CD1c-positive myeloid dendritic cell (primary cell): ENCODE data around the gene ABCB9.
A peak's percentile ranks its signal among the peaks of the same experiment; 100 is the strongest.

ENCODE experiments used
- DNase-seq: peaks from one replicate; pipeline ENCODE4 v3.0.0-alpha.2; 2016; ENCODE audit errors: extremely low spot score

ABCB9 gene

DNA sequence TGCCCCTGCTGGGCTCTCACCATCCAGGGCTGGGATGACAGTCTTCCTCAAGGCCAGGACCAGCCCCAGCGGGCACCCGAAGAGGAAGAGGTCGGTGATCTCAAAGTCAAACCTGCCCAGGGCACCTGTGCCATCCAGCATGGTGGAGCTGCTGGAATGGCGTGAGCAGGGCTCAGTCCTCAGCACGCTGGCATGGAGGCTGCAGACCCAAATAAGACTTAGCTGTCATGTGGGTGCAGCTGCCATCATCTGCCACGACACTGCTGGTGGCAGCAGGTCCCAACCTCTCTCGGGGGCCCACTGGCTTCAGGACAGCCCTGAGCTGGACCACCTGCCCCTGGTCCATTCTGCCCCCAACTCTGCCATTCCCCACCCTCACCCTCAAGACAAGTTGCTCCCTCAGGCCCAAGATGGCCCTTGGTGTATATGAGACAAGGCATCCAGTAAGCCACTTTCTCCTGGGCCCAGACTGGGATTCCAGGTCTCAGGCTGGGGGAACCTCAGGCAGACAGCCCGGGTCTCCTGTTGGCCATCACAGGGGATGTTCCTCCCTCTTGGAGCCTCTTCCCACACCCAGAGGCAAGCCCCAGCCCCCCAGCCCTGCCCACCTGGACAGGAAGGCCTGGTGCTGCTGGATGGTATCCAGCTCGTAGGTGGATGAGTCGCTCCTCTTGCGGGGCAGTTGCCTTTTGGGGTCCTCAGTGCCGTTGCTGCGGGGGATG, 28.7 kb upstream of the ABCB9 start:
- DNase-seq: no peak

GRCh38 chr12:122994140-122994675, 27.9 kb upstream of the ABCB9 start:
- DNase-seq: no peak

GRCh38 chr12:122992386-122992785, 26.1 kb upstream of the ABCB9 start:
- no peak for DNase-seq

GRCh38 chr12:122991623-122992275, 25.5 kb upstream of the ABCB9 start:
- DNase-seq: no peak

DNA sequence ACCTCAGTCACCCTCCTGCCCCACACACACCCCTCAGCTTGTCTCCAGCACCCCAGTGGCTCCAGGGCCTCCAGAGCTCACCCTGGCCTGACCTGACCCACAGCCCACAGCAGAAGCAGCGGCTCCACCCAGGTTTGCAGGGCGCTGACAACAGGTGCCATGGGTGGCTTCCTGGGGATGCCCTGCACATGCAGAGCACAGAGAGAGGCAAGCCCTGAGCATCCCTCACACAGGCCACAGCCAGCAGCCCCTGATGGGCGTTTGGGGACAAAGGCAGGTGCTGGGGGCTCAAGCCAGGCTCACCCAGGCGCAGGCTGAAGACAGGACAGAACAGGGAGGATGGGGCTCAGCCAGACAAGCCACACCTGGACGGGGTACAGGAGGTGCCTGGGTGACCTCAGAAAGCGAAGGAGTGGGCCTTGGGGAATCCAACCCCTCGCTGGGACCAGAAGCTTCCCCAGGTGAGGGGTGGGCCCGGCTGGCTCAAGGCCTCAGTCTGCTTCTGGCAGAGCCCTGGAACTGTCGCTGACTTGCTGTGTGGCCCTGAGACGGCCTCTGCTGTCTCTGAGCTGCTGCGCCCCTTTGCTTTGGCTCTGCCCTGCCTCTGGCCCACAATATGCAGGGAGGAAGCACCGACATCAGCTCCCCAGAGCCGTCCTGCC, 24.8 kb upstream of the ABCB9 start:
- DNase-seq: no peak

DNA sequence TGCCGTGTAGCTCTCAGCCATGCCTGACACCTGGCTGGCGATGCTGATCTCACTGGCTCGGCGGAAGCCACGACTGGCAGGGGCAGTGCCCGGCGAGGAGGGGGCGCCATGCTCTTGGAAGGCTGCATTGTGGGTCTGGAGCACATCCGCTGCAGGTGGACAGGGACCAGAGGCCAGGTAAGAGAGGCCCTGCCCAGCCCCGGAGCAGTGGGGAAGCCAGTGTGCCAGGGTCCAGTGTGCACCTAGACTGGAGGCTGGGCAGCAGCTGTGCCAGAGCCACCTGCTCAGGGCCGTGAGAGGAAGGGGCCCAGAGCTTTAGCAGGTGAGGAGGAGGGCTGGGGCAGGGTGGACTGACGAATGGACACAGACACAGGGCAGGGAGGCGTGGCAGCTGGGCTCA, 24.3 kb upstream of the ABCB9 start:
- DNase-seq: no peak

- DNase-seq: no peak
Measured at GRCh38 chr12:122989874-122990419, 23.7 kb upstream of the ABCB9 start.

DNA sequence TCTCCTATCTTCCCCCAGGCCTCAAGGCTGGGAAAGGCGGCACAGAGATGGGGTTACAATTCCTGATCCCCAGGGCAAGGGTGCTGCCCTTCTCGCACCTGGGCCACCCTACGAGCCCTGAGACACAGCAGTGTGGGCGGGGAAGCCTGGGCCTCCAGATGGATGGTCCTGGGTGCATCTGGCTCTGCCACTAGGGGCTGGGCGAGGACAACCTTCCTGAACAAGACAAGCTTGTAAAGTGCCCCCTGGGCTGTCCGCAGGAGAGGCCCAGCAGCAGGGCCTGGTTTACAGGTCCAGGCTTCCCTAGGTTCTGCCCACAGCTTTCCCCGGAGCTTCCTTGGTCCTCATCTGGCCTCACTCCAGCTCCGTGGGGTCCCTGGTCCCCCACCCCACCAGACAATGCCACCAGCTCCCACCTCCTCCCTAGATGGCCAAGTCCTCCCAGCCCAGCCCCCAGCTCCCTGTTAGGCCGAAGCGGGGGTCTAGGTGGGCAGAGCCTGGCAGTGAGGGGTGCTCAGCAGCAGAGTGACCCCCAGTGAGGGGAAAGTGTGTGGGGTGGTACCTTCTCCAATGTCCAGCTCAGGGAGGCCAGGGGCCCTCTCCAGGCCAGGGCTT, 23.1 kb upstream of the ABCB9 start:
- no peak for DNase-seq

- DNase-seq: no peak
Measured at GRCh38 chr12:122988612-122989212, 22.4 kb upstream of the ABCB9 start.

DNA sequence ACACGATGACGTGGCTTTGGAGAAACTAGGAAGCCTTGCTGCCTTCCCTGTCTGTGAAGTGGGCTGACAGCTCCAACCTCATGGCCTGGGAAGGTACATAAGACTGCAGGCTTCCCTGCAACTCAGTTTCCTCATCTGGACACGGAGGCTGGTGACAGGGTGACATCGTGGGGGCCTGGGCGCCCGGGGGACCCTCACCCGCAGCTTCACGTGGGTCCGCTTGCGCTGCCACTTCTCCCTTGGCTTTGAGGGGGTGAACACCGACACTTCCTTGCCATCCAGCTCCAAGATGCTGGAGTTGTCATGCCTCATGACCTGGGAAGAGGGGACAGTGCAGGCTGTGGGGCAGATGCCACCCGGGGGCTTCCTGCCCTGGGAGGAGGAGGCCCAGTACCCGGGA, 21.8 kb upstream of the ABCB9 start:
- no peak for DNase-seq

DNA sequence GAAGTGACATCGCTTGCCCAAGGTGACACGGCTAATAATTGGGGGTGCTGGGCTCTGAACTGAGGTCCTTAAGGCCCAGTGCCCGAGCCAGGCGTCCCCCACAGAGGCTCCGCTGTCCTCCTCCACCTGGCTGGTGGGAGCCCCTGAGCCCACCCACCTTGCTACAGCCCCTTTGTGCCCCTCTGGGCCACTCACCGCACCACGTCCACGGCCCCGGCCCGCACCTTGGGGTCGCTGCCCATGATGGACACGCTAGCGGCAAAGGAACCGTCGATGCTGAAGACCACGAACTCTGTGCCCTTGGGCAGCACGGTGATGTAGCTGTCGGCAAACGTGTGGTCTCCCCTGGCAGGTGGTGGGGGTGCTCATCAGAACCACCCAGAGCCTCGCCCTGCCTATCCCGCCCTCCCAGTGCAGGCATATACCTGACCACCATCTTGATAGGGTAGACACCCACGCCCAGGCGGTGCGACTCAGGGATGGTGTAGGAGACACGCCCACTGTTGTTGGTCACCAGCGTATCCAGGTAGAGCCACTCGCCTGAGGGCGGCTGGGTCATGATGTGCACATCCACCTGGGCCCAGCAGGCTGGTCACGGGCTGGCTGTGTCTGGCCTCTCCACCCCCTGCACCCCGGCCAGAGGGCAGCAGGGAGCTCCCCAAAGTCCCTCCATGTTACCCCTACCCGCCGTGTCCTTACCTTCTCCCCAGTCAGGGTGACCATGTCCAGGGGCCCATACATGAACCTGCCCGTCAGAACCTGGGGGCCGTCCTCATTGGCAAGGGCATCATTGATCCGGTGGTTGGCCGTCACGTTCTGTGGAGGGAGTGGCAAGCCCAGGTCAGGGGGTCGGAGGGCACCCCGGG, 21.1 kb upstream of the ABCB9 start:
- no peak for DNase-seq

DNA sequence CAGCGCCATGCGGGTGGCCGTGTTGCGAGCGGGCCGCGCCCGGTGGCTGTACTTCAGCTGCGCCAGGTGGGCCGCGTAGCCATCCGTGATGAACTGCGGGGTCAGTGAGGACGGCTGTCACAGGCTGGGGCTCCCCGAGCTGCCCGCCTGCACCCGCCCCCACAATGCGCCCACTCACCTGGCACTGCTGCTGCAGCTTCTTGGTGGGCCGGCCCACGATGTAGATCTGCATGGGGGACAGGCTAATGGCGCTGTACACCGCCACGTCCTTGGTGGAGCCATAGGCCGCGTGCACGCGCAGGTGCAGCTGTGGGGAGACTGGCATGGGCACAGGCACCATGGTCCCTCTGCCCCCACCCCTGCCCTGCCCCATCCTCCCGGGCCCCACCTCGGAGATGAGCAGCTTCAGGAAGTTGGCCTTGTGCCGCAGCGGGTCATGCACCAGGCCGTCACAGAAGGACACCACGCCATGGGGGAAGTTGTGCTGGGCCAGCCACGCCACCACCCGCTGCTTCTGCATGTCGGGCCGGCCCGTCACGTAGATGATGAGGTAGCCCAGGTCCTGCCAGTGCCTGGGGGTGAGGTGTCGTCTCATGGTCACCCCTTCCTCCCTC, 20.1 kb upstream of the ABCB9 start:
- no peak for DNase-seq

DNA sequence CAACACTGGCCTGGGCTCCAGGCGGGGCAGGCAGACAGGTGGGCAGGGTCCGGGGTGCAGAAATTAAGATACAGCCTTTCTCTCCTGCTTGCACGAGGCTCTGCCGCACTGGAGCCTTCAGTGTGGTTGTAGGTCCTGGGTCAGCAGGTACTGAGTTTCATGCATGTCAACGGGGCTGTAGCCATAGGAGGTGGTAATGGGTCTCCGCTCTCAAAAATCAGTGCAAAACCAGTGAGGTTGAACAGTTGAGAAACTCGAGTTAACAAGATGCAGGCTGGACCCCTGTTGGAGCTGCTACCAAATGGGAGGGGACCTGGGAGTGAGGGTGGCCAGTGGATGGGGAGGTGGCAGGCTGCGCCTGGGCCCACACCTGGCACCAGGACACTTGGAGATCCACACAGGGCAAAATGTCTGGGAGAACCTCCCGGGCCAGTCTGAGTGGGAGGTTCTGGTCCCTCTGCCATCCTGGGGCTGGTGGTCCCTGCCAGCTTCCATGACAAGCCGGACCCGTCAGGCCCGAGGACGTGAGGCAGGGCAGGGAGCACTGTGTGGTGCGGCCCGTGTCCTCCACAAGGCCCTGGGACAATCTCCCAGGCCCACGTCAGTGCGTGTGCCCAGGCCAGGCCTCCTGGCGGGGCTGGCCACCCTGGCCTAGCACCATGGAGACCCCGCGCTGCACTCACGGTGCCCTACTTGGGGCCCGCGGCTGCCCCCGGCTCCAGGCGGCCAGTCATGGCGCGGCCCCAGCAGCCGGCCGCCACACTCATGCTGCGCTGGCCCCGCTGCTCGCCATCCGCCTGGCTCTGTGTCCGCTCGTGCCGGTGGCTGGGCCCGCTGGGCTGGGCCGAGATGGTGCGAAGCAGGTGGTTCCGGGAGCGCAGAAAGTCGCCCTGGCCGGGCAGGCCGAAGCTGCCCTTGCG, 19.3 kb upstream of the ABCB9 start:
- DNase-seq: no peak

DNA sequence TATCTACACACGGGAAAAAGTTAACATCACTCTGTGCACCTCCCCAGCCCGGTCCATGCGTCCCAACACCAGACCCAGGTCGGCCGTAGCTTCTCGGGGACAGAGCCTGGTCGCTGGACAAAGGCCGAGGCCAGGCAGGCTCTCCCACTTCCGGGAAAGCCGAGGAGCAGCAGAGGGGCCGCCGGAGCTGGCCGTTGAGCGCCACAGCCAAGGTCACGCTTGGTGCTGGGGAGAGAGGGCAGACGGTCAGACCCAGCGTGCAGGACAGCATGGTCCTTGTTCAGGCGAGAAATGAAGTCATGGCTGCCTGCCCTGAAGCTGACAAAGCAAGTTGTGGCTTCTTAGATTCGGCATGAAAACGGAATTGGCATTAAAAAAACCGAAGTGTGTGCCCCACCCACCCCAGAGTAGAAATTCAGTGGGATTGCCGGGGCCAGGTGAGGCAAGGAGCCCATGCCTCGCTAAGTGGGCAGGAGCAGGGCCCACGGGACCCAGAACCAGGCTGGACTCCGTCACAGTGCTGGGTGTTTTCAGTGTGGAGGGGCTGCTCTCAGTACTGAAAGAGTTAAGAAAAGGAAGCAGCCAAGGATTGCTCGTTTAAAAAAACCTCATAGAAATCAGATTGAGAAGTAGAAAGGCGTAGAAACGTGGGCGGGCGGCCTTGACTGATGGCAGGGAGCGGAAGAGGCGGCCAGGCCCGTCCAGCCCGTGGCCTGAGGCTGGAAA, 18.5 kb upstream of the ABCB9 start:
- DNase-seq: peak; percentile 84

- peak; percentile 14 for DNase-seq
Measured at GRCh38 chr12:122983789-122984515, 17.7 kb upstream of the ABCB9 start.

DNA sequence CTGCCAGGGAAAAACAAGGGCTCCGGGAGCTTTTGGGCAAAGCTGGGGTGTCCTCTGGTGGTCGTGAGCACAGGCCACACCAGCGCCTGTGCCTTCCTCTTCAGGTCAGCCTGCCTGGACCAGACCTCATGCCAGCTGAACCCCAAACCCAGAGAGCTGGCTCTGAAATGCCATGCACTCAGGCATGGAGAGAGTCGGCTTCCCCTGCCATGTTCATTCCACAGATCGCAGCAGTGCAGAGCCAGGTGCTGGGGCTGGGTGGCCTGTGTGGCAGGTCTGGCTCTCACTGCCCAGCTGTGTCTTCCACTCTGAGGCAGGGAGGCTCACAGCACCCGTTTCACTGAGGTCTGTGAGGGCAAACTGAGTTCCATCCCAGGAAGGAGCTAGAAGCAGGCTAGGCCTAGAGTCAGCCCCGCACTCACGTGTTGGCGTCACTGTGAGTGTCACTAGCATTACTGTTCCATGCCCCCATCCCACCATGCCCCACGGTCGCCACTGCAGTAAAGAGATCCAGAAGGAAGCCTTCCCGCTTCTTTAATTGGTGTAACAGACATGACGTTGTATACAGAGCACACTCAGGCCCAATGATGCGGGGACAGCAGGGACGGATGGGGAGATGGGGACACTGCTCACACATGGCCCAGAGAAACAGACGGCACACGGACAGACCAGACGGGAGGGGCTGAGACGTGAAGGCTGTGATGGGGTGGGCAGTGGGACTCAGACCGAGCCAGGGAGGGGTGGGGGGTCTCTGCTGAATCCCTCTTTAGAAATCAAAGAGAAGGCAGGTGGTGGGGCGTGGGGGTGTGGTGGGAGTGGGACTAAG, 16.9 kb upstream of the ABCB9 start:
- DNase-seq: no peak

DNA sequence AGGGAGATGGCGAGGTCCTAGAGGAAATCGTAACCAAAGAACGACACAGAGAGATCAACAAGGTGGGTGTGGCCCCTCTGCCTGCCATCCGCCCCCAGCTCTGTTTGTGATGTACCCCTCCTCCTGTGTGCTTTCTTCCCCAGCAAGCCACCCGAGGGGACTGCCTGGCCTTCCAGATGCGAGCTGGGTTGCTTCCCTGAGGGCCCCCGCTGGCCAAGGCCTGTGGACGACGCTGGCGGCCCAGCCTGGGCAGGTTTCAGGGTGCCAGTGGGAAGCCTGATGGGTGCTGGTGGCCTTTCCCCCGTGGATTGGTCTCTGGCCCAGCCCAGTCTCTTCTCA, 16.2 kb upstream of the ABCB9 start:
- DNase-seq: no peak
